ENCODE data around the gene AGER.

- TF ChIP-seq, protein P1, sequence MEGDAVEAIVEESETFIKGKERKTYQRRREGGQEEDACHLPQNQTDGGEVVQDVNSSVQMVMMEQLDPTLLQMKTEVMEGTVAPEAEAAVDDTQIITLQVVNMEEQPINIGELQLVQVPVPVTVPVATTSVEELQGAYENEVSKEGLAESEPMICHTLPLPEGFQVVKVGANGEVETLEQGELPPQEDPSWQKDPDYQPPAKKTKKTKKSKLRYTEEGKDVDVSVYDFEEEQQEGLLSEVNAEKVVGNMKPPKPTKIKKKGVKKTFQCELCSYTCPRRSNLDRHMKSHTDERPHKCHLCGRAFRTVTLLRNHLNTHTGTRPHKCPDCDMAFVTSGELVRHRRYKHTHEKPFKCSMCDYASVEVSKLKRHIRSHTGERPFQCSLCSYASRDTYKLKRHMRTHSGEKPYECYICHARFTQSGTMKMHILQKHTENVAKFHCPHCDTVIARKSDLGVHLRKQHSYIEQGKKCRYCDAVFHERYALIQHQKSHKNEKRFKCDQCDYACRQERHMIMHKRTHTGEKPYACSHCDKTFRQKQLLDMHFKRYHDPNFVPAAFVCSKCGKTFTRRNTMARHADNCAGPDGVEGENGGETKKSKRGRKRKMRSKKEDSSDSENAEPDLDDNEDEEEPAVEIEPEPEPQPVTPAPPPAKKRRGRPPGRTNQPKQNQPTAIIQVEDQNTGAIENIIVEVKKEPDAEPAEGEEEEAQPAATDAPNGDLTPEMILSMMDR (IDR thresholded peaks at IDR 0.05) = no peak
- TF ChIP-seq EZH2 (IDR thresholded peaks at IDR 0.05; ENCODE audit: borderline replicate concordance, insufficient read depth, low read depth, low read length, poor library complexity, severe bottlenecking) = no peak
Observed at GRCh38 chr6:32174416-32174815, 9.6 kb downstream of the AGER start.
